Stimulated activated CD8-positive, alpha-beta memory T cell treated with anti-CD3 and anti-CD28 coated beads, Interleukin-4, amount 100 ng/mL, for 1 hour (primary cell): ENCODE results near the gene ZNF662.

ENCODE experiments used
- DNase-seq, 2 donors: peaks; one replicate each; pipeline ENCODE4 v3.0.0-alpha.2; 2020; ENCODE audit warnings: low read depth in 2 of 2, low spot score in 1 of 2

The ZNF662 gene

GRCh38 chr3:42935472-42935871 is 29.5 kb downstream of the ZNF662 start:
- DNase-seq = no peak

GRCh38 chr3:42936157-42936981 is 30.4 kb downstream of the ZNF662 start:
- DNase-seq = no peak

DNA sequence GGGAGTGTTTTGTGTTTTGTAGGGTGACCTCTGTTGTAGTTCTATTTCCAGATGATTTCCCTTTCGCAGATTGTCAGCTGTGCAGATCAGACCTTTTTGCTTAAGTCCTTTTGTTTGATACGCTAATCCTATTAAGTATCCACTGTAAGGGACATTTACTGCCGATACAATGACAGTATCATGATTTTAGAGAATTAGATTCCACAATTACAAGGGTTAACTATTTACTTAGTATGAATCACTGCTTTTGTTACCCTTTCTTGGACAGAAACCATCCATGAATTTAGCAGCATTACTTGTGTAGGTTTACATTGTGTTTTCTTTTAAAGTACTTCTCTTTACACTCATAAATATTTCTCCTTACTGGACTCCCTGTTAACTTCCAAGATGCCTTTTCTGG is 31.4 kb downstream of the ZNF662 start:
- no peak for DNase-seq

GRCh38 chr3:42942693-42943092 is 36.8 kb downstream of the ZNF662 start:
- DNase-seq = no peak

DNA sequence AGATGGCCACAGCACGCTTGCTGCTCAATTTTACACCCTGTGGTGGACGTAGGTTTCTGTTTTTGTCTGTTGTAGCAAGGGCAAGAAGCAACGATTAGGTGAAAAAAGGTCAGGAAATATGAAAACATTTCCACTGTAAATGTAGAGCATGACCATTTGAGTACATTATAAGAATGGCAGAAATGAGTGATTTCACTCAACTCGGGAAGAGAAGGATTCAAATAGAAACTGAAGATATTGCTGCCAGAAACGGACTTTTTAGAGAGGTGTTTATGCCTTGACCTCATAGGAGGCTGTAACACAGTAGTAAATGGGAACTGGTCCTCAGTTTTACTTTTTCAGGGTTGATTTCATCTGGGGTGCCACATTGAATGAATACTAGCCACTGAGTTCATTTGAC is 40.1 kb downstream of the ZNF662 start:
- DNase-seq = no peak

DNA sequence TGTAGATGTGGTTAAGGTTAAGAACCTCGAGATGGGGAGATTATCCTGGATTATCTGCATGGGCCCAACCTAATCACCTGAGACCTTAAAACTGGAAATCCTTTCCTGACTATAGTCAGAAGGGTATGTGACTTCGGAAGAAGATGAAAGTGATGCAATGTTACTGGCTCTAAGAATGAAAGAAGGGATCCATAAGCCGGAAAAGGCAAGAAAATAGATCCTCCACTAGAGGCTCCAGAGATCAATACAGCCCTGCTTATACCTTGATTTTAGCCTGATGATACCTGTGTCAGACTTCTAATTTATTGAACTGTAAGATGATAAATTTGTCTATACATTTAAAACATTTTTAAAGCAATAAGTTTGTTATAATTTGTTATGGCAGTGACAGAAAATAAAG is 51.6 kb downstream of the ZNF662 start:
- DNase-seq = no peak

- DNase-seq = no peak
Measured at GRCh38 chr3:42960282-42960681, 54.3 kb downstream of the ZNF662 start.

GRCh38 chr3:42960786-42961185 is 54.8 kb downstream of the ZNF662 start:
- no peak for DNase-seq

DNA sequence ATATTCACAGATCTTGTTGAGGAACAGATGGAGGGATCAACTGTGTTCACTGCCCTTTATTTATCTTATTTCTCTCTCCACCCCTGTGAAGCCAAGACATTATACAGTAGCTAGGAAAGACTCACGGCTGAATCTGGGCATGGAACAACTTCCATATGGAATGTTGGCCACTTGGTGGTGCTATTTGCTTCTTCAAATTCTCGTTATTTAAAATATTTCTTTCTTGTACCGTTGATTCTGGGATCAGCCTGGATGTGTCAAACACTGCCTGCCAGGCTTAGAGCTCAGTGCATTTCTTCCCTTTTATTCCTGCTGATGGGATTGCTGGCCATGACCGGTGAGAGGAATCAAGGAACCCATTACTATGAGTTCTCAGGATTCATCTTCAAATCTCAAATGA is 55.7 kb downstream of the ZNF662 start:
- DNase-seq = no peak

- no peak for DNase-seq
Measured at GRCh38 chr3:42963269-42963668, 57.3 kb downstream of the ZNF662 start.

- no peak for DNase-seq
Measured at GRCh38 chr3:42964266-42964665, 58.3 kb downstream of the ZNF662 start.
